ENCODE data around the gene GRIFIN.

The GRIFIN gene

GRCh38 chr7:2452643-2453270, 23.4 kb downstream of the GRIFIN start:
- DNase-seq, result no peak

- DNase-seq, result no peak
Observed at GRCh38 chr7:2452074-2452507, 24.1 kb downstream of the GRIFIN start.

GRCh38 chr7:2451171-2452073, 24.8 kb downstream of the GRIFIN start:
- DNase-seq, result peak; percentile 14

GRCh38 chr7:2450198-2451107, 25.7 kb downstream of the GRIFIN start:
- no peak for DNase-seq

GRCh38 chr7:2446676-2447075, 29.5 kb downstream of the GRIFIN start:
- no peak for DNase-seq

GRCh38 chr7:2445898-2446555, 30.2 kb downstream of the GRIFIN start:
- DNase-seq, result no peak

GRCh38 chr7:2445047-2445446, 31.2 kb downstream of the GRIFIN start:
- DNase-seq, result no peak

GRCh38 chr7:2444476-2444875, 31.7 kb downstream of the GRIFIN start:
- no peak for DNase-seq

- no peak for DNase-seq
Observed at GRCh38 chr7:2443491-2443890, 32.7 kb downstream of the GRIFIN start.

GRCh38 chr7:2441430-2442058, 34.7 kb downstream of the GRIFIN start:
- no peak for DNase-seq

GRCh38 chr7:2440608-2441245, 35.5 kb downstream of the GRIFIN start:
- no peak for DNase-seq

GRCh38 chr7:2438775-2439174, 37.4 kb downstream of the GRIFIN start:
- no peak for DNase-seq

- DNase-seq, result no peak
Observed at GRCh38 chr7:2438186-2438585, 38.0 kb downstream of the GRIFIN start.

- DNase-seq, result no peak
Observed at GRCh38 chr7:2437537-2438148, 38.6 kb downstream of the GRIFIN start.

GRCh38 chr7:2437136-2437535, 39.1 kb downstream of the GRIFIN start:
- no peak for DNase-seq

- DNase-seq, result no peak
Observed at GRCh38 chr7:2436341-2437104, 39.7 kb downstream of the GRIFIN start.

GRCh38 chr7:2435146-2435545, 41.1 kb downstream of the GRIFIN start:
- no peak for DNase-seq

GRCh38 chr7:2433713-2434550, 42.3 kb downstream of the GRIFIN start:
- DNase-seq, result no peak
